Type B pancreatic cell (in vitro differentiated cells): Measurements from ENCODE around the gene CARS1. TPM values are rescaled to one million over a fixed set of nuclear protein-coding genes. Genes with fewer than 3 reads are reported as not detected.

ENCODE experiments used
- DNase-seq: peaks from one replicate; pipeline ENCODE4 v3.0.0; 2021; ENCODE audit warnings: mixed read lengths; ENCODE audit not compliant: unreplicated experiment; ENCODE audit errors: extremely low spot score
- H3K27ac Mint-ChIP-seq: 2 replicates; pipeline ENCODE4 v1.8.0; 2021; ENCODE audit warnings: mild to moderate bottlenecking, mixed read lengths
- H3K27me3 Mint-ChIP-seq: 2 replicates; pipeline ENCODE4 v1.8.0; 2021; ENCODE audit warnings: mixed read lengths
- H3K36me3 Mint-ChIP-seq: 2 replicates; pipeline ENCODE4 v1.8.0; 2021; ENCODE audit warnings: mixed read lengths
- H3K4me1 Mint-ChIP-seq: one replicate; pipeline ENCODE4 v1.8.0; 2021; ENCODE audit warnings: mixed read lengths; ENCODE audit not compliant: unreplicated experiment
- H3K4me3 Mint-ChIP-seq: 2 replicates; pipeline ENCODE4 v1.8.0; 2021; ENCODE audit warnings: mild to moderate bottlenecking, mixed read lengths
- H3K9me3 Mint-ChIP-seq: 2 replicates; pipeline ENCODE4 v1.8.0; 2021; ENCODE audit warnings: mixed read lengths
- total RNA-seq: library from RNA; stranded (reverse); gene quantifications from 2 replicates; pipeline ENCODE4 v1.2.1, GENCODE V29; 2021; ENCODE audit warnings: low replicate concordance
- TF ChIP-seq, protein P1 (sequence below): fragments of 200-600 bp; sonication (generic); conservative IDR thresholded peaks from 2 replicates; pipeline ENCODE4 v1.5.0; 2021; ENCODE audit warnings: antibody characterized with exemption, mild to moderate bottlenecking

CARS1 gene
- total RNA-seq, 1 donor from 2014 or later: 38.9 TPM

DNA sequence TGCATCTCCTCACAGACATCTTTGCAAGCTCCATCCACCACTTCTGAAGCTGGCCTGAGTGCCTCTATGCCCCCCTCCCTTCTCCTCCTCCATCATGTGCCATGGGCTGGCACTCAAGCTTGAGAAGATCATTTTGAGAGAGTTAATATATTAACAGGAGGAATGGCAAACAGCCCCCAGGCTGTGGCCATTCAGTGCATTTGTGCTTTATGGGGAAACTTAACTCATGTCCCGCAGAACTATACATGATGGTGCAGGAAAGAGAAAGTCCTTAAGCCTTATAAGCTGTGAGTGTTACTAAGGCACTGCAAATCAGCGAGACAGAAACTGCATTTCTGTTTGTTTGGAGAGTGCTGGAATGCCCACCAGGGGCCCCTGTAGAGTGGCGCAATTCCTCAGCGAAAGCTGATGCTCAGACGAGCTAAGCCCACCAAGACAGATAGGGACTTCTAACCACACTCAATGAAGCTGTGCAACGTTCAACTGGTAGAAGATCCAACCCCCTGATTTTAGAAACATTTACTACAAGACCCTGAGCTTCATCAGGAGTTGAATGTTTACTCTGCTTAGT lies 101.2 kb downstream of the CARS1 start:
- Mint-ChIP-seq H3K4me1 (peaks cover 3% of the 10 kb centered on the region), H3K9me3 (no peaks in the 10 kb centered on the region), H3K4me3 (no peak overlapping the region), H3K36me3 (peaks cover 45% of the 10 kb centered on the region), H3K27ac (no peak overlapping the region), H3K27me3 (no peaks in the 10 kb centered on the region)
- TF ChIP-seq, protein P1, sequence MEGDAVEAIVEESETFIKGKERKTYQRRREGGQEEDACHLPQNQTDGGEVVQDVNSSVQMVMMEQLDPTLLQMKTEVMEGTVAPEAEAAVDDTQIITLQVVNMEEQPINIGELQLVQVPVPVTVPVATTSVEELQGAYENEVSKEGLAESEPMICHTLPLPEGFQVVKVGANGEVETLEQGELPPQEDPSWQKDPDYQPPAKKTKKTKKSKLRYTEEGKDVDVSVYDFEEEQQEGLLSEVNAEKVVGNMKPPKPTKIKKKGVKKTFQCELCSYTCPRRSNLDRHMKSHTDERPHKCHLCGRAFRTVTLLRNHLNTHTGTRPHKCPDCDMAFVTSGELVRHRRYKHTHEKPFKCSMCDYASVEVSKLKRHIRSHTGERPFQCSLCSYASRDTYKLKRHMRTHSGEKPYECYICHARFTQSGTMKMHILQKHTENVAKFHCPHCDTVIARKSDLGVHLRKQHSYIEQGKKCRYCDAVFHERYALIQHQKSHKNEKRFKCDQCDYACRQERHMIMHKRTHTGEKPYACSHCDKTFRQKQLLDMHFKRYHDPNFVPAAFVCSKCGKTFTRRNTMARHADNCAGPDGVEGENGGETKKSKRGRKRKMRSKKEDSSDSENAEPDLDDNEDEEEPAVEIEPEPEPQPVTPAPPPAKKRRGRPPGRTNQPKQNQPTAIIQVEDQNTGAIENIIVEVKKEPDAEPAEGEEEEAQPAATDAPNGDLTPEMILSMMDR: no peak
- DNase-seq: no peak

DNA sequence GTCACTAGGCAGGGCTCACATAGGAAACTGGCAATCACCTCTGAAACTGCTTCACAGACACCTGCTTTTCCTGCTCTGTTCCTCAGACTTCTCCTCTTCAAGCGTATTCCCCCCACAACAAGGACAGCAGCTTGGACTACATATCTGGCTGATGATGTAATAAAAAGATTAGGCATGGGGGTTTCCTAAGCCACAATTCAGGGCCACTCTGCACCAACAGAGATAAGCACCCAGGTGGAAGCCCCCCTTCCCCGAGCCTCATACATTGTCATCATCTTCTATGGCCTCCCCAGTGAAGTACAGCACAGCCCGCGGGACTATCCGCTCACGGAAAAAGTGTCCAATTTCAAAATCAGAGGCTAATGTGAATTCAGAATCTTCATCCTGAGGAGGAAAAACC lies 103.0 kb downstream of the CARS1 start:
- peaks cover 3% of the 10 kb centered on the region for H3K4me1 Mint-ChIP-seq
- H3K4me3 Mint-ChIP-seq: no peak overlapping the region

GRCh38 chr11:2952290-2952689 lies 104.9 kb downstream of the CARS1 start:
- Mint-ChIP-seq H3K9me3 (no peaks in the 10 kb centered on the region), H3K36me3 (peaks cover 44% of the 10 kb centered on the region), H3K4me3 (no peak overlapping the region), H3K27ac (no peak overlapping the region), H3K27me3 (no peaks in the 10 kb centered on the region), H3K4me1 (peaks cover 3% of the 10 kb centered on the region)
- DNase-seq: no peak
- TF ChIP-seq, protein P1: no peak

More for the DNA sequence above, 103.0 kb downstream of the CARS1 start:
- Mint-ChIP-seq H3K27ac (no peak overlapping the region), H3K27me3 (no peaks in the 10 kb centered on the region), H3K36me3 (peaks cover 44% of the 10 kb centered on the region), H3K9me3 (no peaks in the 10 kb centered on the region)
- TF ChIP-seq, protein P1: no peak
- DNase-seq: no peak

GRCh38 chr11:2951231-2952110 lies 105.8 kb downstream of the CARS1 start:
- TF ChIP-seq, protein P1: no peak
- Mint-ChIP-seq H3K27me3 (no peaks in the 10 kb centered on the region), H3K9me3 (no peaks in the 10 kb centered on the region), H3K4me3 (no peak overlapping the region), H3K27ac (no peak overlapping the region), H3K36me3 (peaks cover 44% of the 10 kb centered on the region), H3K4me1 (peaks cover 3% of the 10 kb centered on the region)
- DNase-seq: no peak

Other genes starting within 250 kb of the CARS1 start
- 108 and 140 TPM in 2 replicates for gene CDKN1C, start 171.6 kb downstream of the CARS1 start, total RNA-seq
- 3.7 and 14.2 TPM in 2 replicates for gene PHLDA2, start 128.0 kb downstream of the CARS1 start, total RNA-seq
- 137 and 172 TPM in 2 replicates for gene NAP1L4, start 65.1 kb downstream of the CARS1 start, total RNA-seq
- 29.8 and 33.1 TPM in 2 replicates for gene OSBPL5, start 107.9 kb upstream of the CARS1 start, total RNA-seq
- gene MRGPRG, start 161.4 kb upstream of the CARS1 start, total RNA-seq: not detected in 2 replicates
- gene MRGPRE, start 175.0 kb upstream of the CARS1 start, total RNA-seq: not detected in 2 replicates